HepG2 (cell line): ENCODE data around the gene ANTXR1. TPM values are rescaled to one million over a fixed set of nuclear protein-coding genes. Genes with fewer than 3 reads are reported as not detected.

Experiments used
- KDM3A ChIP-seq: IDR thresholded peaks from 2 replicates; pipeline ENCODE4 v1.6.1; 2018; ENCODE audit warnings: low read depth, missing compliant biosample characterization
- MATR3 ChIP-seq: sonication (generic); formaldehyde crosslinking; IDR thresholded peaks from 2 replicates; pipeline ENCODE4 v1.4.0; 2020; ENCODE audit warnings: missing genetic modification reagents
- PHF8 ChIP-seq: sonication (generic); formaldehyde crosslinking; IDR thresholded peaks from 2 replicates; pipeline ENCODE4 v1.5.0; 2020; ENCODE audit warnings: missing genetic modification reagents
- RARG ChIP-seq: sonication (generic); formaldehyde crosslinking; IDR thresholded peaks from 2 replicates; pipeline ENCODE4 v1.4.0; 2020; ENCODE audit warnings: low read depth, mild to moderate bottlenecking, missing genetic modification reagents
- SAFB2 ChIP-seq: sonication (generic); formaldehyde crosslinking; IDR thresholded peaks from 2 replicates; pipeline ENCODE4 v1.5.1; 2020; ENCODE audit warnings: missing genetic modification reagents, low read depth, mild to moderate bottlenecking, borderline replicate concordance
- SIX1 ChIP-seq: sonication (generic); formaldehyde crosslinking; IDR thresholded peaks from 2 replicates; pipeline ENCODE4 v1.4.0; 2020; ENCODE audit warnings: missing genetic modification reagents, borderline replicate concordance
- SNAI1 ChIP-seq: sonication (generic); formaldehyde crosslinking; IDR thresholded peaks from 2 replicates; pipeline ENCODE4 v1.5.0; 2020; ENCODE audit warnings: mild to moderate bottlenecking, missing genetic modification reagents, borderline replicate concordance
- TCF7L2 ChIP-seq: IDR thresholded peaks from 2 replicates; pipeline ENCODE4 v1.6.1; 2011; ENCODE audit warnings: mild to moderate bottlenecking, low read depth, low read length, moderate library complexity
- ZNF317 ChIP-seq: sonication (generic); formaldehyde crosslinking; IDR thresholded peaks from 2 replicates; pipeline ENCODE4 v1.5.0; 2020; ENCODE audit warnings: mild to moderate bottlenecking, missing genetic modification reagents
- ZNF775 ChIP-seq: sonication (generic); formaldehyde crosslinking; IDR thresholded peaks from 2 replicates; pipeline ENCODE4 v1.4.0; 2020; ENCODE audit warnings: missing genetic modification reagents, mild to moderate bottlenecking, moderate library complexity, borderline replicate concordance
- ZNF839 ChIP-seq: sonication (generic); formaldehyde crosslinking; IDR thresholded peaks from 2 replicates; pipeline ENCODE4 v1.4.0; 2020; ENCODE audit warnings: missing genetic modification reagents, mild to moderate bottlenecking, borderline replicate concordance
- polyA plus RNA-seq, 8 experiments: library from polyadenylated mRNA; depleted of rRNA in 3 of 8; stranded (reverse) in 7 of 8; unstranded in 1 of 8; fragments of >200 nt; fragmentation: Illumina TruSeq in 4 of 8; extraction: Trizol in 4 of 8; gene quantifications; 2 replicates each; pipeline versions ENCODE4 v1.2.1 to v1.2.3, GENCODE V29; 2011 to 2016; ENCODE audit warnings: low read depth in 4 of 8, missing spikeins in 1 of 8, mixed read lengths in 1 of 8; ENCODE audit not compliant: insufficient read depth in 1 of 8
- total RNA-seq, 5 experiments: library from RNA; depleted of rRNA; stranded (reverse); fragments of >200 nt; fragmentation: Illumina TruSeq; extraction: Trizol; gene quantifications; 2 replicates each; pipeline ENCODE4 v1.2.3, GENCODE V29; 2016; ENCODE audit warnings: low read depth in 1 of 5
- TF ChIP-seq, protein P1 (sequence below): IDR thresholded peaks from 2 replicates; pipeline ENCODE4 v1.4.0; 2020; ENCODE audit warnings: mild to moderate bottlenecking, missing genetic modification reagents
- TF ChIP-seq, protein P2 (sequence below): sonication (generic); formaldehyde crosslinking; IDR thresholded peaks from 2 replicates; pipeline ENCODE4 v1.5.0; 2020; ENCODE audit warnings: mild to moderate bottlenecking, missing genetic modification reagents, borderline replicate concordance
- TF ChIP-seq, protein P3 (sequence below): sonication (generic); formaldehyde crosslinking; IDR thresholded peaks from 2 replicates; pipeline ENCODE4 v1.8.1; 2023; ENCODE audit warnings: missing genetic modification reagents, mild to moderate bottlenecking, borderline replicate concordance
- TF ChIP-seq, protein P4 (sequence below): IDR thresholded peaks from 2 replicates; pipeline ENCODE4 v1.6.1; 2016
- TF ChIP-seq, protein P5 (sequence below): sonication (generic); formaldehyde crosslinking; IDR thresholded peaks from 2 replicates; pipeline ENCODE4 v1.4.0; 2020; ENCODE audit warnings: missing genetic modification reagents, mild to moderate bottlenecking, borderline replicate concordance

ANTXR1 gene
- total and polyA plus RNA-seq, 2 of the 13 experiments (the other 11 are each of a cell fraction or from before 2014, with no cell fraction given) = 4.5 to 12.7 TPM

DNA sequence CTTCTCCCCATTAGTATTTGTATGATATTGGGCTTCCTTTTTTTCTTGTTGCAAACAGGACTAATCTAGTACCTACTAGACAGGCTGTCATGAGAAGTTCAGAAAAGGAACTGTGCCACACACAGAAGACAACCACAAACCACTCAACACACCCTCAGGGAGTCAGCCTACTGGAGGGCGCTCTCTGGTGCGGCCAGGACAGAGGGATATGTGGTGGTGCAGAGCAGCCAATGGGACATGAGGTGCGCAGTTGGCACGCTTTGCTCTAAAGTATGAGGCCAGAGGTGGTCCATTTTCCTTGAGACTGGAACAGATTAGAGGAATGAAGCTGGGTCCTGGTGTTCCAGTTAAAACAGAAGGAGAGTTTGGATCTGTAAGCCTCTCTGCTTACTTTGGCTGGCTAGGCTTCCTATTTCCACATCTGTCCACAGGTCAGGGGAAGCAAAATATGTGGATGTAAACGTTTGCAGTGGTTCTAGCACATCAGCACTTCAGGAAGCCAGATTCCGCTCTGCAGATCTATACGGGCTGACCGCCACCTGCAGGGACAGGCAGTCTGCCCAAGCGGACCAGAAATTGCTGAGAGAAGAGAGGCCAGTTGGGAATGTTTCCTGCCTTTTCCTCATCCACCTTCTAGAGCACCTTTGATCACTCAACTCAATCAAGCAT, 260.0 kb downstream of the ANTXR1 start (continued):
- TF ChIP-seq, protein P1, sequence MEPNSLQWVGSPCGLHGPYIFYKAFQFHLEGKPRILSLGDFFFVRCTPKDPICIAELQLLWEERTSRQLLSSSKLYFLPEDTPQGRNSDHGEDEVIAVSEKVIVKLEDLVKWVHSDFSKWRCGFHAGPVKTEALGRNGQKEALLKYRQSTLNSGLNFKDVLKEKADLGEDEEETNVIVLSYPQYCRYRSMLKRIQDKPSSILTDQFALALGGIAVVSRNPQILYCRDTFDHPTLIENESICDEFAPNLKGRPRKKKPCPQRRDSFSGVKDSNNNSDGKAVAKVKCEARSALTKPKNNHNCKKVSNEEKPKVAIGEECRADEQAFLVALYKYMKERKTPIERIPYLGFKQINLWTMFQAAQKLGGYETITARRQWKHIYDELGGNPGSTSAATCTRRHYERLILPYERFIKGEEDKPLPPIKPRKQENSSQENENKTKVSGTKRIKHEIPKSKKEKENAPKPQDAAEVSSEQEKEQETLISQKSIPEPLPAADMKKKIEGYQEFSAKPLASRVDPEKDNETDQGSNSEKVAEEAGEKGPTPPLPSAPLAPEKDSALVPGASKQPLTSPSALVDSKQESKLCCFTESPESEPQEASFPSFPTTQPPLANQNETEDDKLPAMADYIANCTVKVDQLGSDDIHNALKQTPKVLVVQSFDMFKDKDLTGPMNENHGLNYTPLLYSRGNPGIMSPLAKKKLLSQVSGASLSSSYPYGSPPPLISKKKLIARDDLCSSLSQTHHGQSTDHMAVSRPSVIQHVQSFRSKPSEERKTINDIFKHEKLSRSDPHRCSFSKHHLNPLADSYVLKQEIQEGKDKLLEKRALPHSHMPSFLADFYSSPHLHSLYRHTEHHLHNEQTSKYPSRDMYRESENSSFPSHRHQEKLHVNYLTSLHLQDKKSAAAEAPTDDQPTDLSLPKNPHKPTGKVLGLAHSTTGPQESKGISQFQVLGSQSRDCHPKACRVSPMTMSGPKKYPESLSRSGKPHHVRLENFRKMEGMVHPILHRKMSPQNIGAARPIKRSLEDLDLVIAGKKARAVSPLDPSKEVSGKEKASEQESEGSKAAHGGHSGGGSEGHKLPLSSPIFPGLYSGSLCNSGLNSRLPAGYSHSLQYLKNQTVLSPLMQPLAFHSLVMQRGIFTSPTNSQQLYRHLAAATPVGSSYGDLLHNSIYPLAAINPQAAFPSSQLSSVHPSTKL (CRISPR knock-in tag) = peak; percentile 71
- TF ChIP-seq, protein P2, sequence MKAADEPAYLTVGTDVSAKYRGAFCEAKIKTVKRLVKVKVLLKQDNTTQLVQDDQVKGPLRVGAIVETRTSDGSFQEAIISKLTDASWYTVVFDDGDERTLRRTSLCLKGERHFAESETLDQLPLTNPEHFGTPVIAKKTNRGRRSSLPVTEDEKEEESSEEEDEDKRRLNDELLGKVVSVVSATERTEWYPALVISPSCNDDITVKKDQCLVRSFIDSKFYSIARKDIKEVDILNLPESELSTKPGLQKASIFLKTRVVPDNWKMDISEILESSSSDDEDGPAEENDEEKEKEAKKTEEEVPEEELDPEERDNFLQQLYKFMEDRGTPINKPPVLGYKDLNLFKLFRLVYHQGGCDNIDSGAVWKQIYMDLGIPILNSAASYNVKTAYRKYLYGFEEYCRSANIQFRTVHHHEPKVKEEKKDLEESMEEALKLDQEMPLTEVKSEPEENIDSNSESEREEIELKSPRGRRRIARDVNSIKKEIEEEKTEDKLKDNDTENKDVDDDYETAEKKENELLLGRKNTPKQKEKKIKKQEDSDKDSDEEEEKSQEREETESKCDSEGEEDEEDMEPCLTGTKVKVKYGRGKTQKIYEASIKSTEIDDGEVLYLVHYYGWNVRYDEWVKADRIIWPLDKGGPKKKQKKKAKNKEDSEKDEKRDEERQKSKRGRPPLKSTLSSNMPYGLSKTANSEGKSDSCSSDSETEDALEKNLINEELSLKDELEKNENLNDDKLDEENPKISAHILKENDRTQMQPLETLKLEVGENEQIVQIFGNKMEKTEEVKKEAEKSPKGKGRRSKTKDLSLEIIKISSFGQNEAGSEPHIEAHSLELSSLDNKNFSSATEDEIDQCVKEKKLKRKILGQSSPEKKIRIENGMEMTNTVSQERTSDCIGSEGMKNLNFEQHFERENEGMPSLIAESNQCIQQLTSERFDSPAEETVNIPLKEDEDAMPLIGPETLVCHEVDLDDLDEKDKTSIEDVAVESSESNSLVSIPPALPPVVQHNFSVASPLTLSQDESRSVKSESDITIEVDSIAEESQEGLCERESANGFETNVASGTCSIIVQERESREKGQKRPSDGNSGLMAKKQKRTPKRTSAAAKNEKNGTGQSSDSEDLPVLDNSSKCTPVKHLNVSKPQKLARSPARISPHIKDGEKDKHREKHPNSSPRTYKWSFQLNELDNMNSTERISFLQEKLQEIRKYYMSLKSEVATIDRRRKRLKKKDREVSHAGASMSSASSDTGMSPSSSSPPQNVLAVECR = peak; percentile 40; the same call in 1 of the 2 replicates
- 0 out of 2 replicates have a peak, but pooled peaks have one; percentile 52 for TF ChIP-seq KDM3A (CRISPR knock-in tag)
- TF ChIP-seq MATR3 (CRISPR knock-in tag) = no peak
- TF ChIP-seq, protein P3, sequence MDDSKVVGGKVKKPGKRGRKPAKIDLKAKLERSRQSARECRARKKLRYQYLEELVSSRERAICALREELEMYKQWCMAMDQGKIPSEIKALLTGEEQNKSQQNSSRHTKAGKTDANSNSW (CRISPR knock-in tag) = no peak
- no peak for TF ChIP-seq ZNF775 (CRISPR knock-in tag)
- no peak for TF ChIP-seq RARG (CRISPR knock-in tag)
- TF ChIP-seq SNAI1 = no peak
- no peak for TF ChIP-seq SAFB2 (CRISPR knock-in tag)
- TF ChIP-seq, protein P4, sequence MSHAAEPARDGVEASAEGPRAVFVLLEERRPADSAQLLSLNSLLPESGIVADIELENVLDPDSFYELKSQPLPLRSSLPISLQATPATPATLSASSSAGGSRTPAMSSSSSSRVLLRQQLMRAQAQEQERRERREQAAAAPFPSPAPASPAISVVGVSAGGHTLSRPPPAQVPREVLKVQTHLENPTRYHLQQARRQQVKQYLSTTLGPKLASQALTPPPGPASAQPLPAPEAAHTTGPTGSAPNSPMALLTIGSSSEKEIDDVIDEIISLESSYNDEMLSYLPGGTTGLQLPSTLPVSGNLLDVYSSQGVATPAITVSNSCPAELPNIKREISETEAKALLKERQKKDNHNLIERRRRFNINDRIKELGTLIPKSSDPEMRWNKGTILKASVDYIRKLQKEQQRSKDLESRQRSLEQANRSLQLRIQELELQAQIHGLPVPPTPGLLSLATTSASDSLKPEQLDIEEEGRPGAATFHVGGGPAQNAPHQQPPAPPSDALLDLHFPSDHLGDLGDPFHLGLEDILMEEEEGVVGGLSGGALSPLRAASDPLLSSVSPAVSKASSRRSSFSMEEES (CRISPR knock-in tag) = peak; percentile 69
- no peak for TF ChIP-seq TCF7L2
- peak; percentile 44; the same call in 1 of the 2 replicates for TF ChIP-seq SIX1 (CRISPR knock-in tag)
- no peak for TF ChIP-seq ZNF839
- no peak for TF ChIP-seq PHF8
- 0 out of 2 replicates have a peak, but pooled peaks have one; percentile 41 for TF ChIP-seq ZNF317 (CRISPR knock-in tag)
- TF ChIP-seq, protein P5, sequence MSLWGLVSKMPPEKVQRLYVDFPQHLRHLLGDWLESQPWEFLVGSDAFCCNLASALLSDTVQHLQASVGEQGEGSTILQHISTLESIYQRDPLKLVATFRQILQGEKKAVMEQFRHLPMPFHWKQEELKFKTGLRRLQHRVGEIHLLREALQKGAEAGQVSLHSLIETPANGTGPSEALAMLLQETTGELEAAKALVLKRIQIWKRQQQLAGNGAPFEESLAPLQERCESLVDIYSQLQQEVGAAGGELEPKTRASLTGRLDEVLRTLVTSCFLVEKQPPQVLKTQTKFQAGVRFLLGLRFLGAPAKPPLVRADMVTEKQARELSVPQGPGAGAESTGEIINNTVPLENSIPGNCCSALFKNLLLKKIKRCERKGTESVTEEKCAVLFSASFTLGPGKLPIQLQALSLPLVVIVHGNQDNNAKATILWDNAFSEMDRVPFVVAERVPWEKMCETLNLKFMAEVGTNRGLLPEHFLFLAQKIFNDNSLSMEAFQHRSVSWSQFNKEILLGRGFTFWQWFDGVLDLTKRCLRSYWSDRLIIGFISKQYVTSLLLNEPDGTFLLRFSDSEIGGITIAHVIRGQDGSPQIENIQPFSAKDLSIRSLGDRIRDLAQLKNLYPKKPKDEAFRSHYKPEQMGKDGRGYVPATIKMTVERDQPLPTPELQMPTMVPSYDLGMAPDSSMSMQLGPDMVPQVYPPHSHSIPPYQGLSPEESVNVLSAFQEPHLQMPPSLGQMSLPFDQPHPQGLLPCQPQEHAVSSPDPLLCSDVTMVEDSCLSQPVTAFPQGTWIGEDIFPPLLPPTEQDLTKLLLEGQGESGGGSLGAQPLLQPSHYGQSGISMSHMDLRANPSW (CRISPR knock-in tag) = no peak
